SK-N-SH treated with all-trans-retinoic acid at 6 μM for 48 hours (cell line): ENCODE results near the gene GNAS-AS1.

ENCODE experiments used
- BACH2 ChIP-seq: fragments of 250-450 bp; sonication (Bioruptor Pico); IDR thresholded peaks from 2 replicates; pipeline ENCODE4 v1.9.0; 2021; ENCODE audit warnings: mild to moderate bottlenecking, borderline replicate concordance
- GLIS3 ChIP-seq: fragments of 250-450 bp; sonication (Bioruptor Pico); IDR thresholded peaks from 2 replicates; pipeline ENCODE4 v1.5.0; 2020; ENCODE audit warnings: mild to moderate bottlenecking, moderate library complexity
- RARB ChIP-seq: fragments of 250-450 bp; sonication (Bioruptor Pico); IDR thresholded peaks from 2 replicates; pipeline ENCODE4 v1.8.0; 2021; ENCODE audit warnings: mild to moderate bottlenecking, moderate library complexity
- TCF4 ChIP-seq: fragments of 250-450 bp; sonication (Bioruptor Pico); IDR thresholded peaks from 2 replicates; pipeline ENCODE4 v1.8.0; 2021; ENCODE audit warnings: mild to moderate bottlenecking, moderate library complexity, borderline replicate concordance
- TOX ChIP-seq: fragments of 250-450 bp; sonication (Bioruptor Pico); IDR thresholded peaks from 2 replicates; pipeline ENCODE4 v1.8.0; 2021; ENCODE audit warnings: mild to moderate bottlenecking, moderate library complexity, borderline replicate concordance
- ZFP3 ChIP-seq: fragments of 250-450 bp; sonication (Bioruptor Pico); IDR thresholded peaks from 2 replicates; pipeline ENCODE4 v1.5.0; 2020; ENCODE audit warnings: mild to moderate bottlenecking, moderate library complexity
- ZFP30 ChIP-seq: fragments of 450-650 bp; formaldehyde crosslinking; IDR thresholded peaks from 2 replicates; pipeline ENCODE4 v1.5.0; 2022; ENCODE audit warnings: mild to moderate bottlenecking, moderate library complexity
- ZNF565 ChIP-seq: fragments of 450-650 bp; formaldehyde crosslinking; conservative IDR thresholded peaks from 2 replicates; pipeline ENCODE4 v1.5.0; 2020; ENCODE audit warnings: low read depth, mild to moderate bottlenecking, moderate library complexity
- ZNF70 ChIP-seq: fragments of 450-650 bp; formaldehyde crosslinking; IDR thresholded peaks from 2 replicates; pipeline ENCODE4 v1.5.0; 2020; ENCODE audit warnings: mild to moderate bottlenecking, moderate library complexity
- TF ChIP-seq, protein P1 (sequence below): fragments of 250-450 bp; sonication (Bioruptor Pico); IDR thresholded peaks from 2 replicates; pipeline ENCODE4 v1.5.0; 2020; ENCODE audit warnings: mild to moderate bottlenecking, moderate library complexity
- TF ChIP-seq, protein P2 (sequence below): fragments of 250-450 bp; sonication (Bioruptor Pico); IDR thresholded peaks from 2 replicates; pipeline ENCODE4 v1.8.0; 2020; ENCODE audit warnings: mild to moderate bottlenecking, moderate library complexity, borderline replicate concordance
- TF ChIP-seq, protein P3 (sequence below): fragments of 250-450 bp; sonication (Bioruptor Pico); IDR thresholded peaks from 2 replicates; pipeline ENCODE4 v1.8.0; 2021; ENCODE audit warnings: low read depth, mild to moderate bottlenecking, moderate library complexity, borderline replicate concordance
- TF ChIP-seq, protein P4 (sequence below): fragments of 250-450 bp; sonication (Bioruptor Pico); IDR thresholded peaks from 2 replicates; pipeline ENCODE4 v1.5.1; 2021; ENCODE audit warnings: mild to moderate bottlenecking, moderate library complexity

DNA sequence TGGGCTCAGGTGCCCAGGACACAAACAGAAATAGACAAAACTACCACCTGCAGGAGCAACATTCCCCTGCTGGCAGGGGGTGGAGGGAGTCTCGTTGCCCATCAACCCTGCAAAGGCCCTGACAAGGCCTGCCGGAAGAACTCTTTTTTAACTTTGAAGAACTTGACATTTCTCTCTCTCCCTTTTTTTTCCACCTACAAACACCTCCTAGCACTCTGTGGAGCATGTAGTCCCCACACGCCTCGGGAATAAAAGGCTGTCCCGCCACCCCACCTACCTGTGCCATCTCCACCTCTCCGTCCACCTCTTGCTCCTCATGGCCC, 54.8 kb downstream of the GNAS-AS1 start:
- TF ChIP-seq, protein P1, sequence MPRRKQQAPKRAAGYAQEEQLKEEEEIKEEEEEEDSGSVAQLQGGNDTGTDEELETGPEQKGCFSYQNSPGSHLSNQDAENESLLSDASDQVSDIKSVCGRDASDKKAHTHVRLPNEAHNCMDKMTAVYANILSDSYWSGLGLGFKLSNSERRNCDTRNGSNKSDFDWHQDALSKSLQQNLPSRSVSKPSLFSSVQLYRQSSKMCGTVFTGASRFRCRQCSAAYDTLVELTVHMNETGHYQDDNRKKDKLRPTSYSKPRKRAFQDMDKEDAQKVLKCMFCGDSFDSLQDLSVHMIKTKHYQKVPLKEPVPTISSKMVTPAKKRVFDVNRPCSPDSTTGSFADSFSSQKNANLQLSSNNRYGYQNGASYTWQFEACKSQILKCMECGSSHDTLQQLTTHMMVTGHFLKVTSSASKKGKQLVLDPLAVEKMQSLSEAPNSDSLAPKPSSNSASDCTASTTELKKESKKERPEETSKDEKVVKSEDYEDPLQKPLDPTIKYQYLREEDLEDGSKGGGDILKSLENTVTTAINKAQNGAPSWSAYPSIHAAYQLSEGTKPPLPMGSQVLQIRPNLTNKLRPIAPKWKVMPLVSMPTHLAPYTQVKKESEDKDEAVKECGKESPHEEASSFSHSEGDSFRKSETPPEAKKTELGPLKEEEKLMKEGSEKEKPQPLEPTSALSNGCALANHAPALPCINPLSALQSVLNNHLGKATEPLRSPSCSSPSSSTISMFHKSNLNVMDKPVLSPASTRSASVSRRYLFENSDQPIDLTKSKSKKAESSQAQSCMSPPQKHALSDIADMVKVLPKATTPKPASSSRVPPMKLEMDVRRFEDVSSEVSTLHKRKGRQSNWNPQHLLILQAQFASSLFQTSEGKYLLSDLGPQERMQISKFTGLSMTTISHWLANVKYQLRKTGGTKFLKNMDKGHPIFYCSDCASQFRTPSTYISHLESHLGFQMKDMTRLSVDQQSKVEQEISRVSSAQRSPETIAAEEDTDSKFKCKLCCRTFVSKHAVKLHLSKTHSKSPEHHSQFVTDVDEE (CRISPR knock-in tag): no peak
- TF ChIP-seq ZNF565 (CRISPR knock-in tag) (no peak), ZFP30 (no peak), RARB (CRISPR knock-in tag) (no peak), ZNF70 (CRISPR knock-in tag) (no peak), TOX (no peak), BACH2 (CRISPR knock-in tag) (no peak), GLIS3 (CRISPR knock-in tag) (no peak), TCF4 (CRISPR knock-in tag) (no peak), ZFP3 (CRISPR knock-in tag) (no peak)
- TF ChIP-seq, protein P2, sequence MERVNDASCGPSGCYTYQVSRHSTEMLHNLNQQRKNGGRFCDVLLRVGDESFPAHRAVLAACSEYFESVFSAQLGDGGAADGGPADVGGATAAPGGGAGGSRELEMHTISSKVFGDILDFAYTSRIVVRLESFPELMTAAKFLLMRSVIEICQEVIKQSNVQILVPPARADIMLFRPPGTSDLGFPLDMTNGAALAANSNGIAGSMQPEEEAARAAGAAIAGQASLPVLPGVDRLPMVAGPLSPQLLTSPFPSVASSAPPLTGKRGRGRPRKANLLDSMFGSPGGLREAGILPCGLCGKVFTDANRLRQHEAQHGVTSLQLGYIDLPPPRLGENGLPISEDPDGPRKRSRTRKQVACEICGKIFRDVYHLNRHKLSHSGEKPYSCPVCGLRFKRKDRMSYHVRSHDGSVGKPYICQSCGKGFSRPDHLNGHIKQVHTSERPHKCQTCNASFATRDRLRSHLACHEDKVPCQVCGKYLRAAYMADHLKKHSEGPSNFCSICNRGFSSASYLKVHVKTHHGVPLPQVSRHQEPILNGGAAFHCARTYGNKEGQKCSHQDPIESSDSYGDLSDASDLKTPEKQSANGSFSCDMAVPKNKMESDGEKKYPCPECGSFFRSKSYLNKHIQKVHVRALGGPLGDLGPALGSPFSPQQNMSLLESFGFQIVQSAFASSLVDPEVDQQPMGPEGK (CRISPR knock-in tag): no peak
- TF ChIP-seq, protein P3, sequence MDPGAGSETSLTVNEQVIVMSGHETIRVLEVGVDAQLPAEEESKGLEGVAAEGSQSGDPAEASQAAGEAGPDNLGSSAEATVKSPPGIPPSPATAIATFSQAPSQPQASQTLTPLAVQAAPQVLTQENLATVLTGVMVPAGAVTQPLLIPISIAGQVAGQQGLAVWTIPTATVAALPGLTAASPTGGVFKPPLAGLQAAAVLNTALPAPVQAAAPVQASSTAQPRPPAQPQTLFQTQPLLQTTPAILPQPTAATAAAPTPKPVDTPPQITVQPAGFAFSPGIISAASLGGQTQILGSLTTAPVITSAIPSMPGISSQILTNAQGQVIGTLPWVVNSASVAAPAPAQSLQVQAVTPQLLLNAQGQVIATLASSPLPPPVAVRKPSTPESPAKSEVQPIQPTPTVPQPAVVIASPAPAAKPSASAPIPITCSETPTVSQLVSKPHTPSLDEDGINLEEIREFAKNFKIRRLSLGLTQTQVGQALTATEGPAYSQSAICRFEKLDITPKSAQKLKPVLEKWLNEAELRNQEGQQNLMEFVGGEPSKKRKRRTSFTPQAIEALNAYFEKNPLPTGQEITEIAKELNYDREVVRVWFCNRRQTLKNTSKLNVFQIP (CRISPR knock-in tag): no peak
- TF ChIP-seq, protein P4, sequence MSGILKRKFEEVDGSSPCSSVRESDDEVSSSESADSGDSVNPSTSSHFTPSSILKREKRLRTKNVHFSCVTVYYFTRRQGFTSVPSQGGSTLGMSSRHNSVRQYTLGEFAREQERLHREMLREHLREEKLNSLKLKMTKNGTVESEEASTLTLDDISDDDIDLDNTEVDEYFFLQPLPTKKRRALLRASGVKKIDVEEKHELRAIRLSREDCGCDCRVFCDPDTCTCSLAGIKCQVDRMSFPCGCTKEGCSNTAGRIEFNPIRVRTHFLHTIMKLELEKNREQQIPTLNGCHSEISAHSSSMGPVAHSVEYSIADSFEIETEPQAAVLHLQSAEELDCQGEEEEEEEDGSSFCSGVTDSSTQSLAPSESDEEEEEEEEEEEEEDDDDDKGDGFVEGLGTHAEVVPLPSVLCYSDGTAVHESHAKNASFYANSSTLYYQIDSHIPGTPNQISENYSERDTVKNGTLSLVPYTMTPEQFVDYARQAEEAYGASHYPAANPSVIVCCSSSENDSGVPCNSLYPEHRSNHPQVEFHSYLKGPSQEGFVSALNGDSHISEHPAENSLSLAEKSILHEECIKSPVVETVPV (CRISPR knock-in tag): no peak
